OCI-LY3 (cell line): ENCODE measurements around the gene DLG4.

Experiments
- EZH2phosphoT487 ChIP-seq: fragments of 200-600 bp; shearing (Covaris generic); IDR thresholded peaks from 2 replicates; pipeline ENCODE4 v1.6.1; 2018; ENCODE audit warnings: antibody characterized with exemption, mixed run types, low read depth
- TF ChIP-seq, protein P1 (sequence below): fragments of 200-600, 300-600 bp; sonication (generic); IDR thresholded peaks from 2 replicates; pipeline ENCODE4 v1.5.1; 2014; ENCODE audit warnings: antibody characterized with exemption, low read length, low read depth

DNA sequence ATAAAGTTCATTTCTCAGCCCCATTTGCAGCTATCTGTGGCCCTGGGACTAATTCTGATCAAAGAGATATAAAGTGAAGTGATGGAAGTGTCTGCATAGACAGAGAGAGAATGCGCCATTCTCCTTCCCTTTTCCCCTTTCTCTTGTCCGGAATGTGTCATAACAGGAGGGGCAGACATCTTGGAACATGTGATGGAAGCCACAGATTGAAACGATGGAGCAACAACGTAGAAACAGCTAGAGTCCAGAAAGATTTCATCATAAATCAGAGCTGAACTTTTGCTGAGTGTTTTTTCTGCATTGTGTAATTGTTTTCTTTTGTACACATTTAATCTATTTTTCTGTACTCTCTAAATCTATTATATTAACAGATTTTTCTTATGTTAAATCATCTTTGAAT is 51.8 kb downstream of the DLG4 start:
- TF ChIP-seq, protein P1, sequence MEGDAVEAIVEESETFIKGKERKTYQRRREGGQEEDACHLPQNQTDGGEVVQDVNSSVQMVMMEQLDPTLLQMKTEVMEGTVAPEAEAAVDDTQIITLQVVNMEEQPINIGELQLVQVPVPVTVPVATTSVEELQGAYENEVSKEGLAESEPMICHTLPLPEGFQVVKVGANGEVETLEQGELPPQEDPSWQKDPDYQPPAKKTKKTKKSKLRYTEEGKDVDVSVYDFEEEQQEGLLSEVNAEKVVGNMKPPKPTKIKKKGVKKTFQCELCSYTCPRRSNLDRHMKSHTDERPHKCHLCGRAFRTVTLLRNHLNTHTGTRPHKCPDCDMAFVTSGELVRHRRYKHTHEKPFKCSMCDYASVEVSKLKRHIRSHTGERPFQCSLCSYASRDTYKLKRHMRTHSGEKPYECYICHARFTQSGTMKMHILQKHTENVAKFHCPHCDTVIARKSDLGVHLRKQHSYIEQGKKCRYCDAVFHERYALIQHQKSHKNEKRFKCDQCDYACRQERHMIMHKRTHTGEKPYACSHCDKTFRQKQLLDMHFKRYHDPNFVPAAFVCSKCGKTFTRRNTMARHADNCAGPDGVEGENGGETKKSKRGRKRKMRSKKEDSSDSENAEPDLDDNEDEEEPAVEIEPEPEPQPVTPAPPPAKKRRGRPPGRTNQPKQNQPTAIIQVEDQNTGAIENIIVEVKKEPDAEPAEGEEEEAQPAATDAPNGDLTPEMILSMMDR = no peak
- TF ChIP-seq EZH2phosphoT487 = no peak
